ENCODE results near the gene PXDC1. TPM values are rescaled to one million over a fixed set of nuclear protein-coding genes. Genes with fewer than 3 reads are reported as not detected.
"Not testable (repeated sequence)": the region's sequence is repeated elsewhere in the genome, so short reads cannot be mapped to it uniquely, and the experiment has no call there.

PXDC1 gene
- total RNA-seq, 1 donor from 2014 or later, result 37.6 TPM

GRCh38 chr6:3721810-3722621, 29.5 kb downstream of the PXDC1 start:
- TF ChIP-seq, protein P1, sequence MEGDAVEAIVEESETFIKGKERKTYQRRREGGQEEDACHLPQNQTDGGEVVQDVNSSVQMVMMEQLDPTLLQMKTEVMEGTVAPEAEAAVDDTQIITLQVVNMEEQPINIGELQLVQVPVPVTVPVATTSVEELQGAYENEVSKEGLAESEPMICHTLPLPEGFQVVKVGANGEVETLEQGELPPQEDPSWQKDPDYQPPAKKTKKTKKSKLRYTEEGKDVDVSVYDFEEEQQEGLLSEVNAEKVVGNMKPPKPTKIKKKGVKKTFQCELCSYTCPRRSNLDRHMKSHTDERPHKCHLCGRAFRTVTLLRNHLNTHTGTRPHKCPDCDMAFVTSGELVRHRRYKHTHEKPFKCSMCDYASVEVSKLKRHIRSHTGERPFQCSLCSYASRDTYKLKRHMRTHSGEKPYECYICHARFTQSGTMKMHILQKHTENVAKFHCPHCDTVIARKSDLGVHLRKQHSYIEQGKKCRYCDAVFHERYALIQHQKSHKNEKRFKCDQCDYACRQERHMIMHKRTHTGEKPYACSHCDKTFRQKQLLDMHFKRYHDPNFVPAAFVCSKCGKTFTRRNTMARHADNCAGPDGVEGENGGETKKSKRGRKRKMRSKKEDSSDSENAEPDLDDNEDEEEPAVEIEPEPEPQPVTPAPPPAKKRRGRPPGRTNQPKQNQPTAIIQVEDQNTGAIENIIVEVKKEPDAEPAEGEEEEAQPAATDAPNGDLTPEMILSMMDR (conservative IDR thresholded peaks at IDR 0.05; ENCODE audit: low read depth, low read length), result no peak
- DNase-seq (ENCODE audit: low read depth), result no peak
- no peak overlapping the region for H3K4me3 ChIP-seq (ENCODE audit: low read depth, low read length)

DNA sequence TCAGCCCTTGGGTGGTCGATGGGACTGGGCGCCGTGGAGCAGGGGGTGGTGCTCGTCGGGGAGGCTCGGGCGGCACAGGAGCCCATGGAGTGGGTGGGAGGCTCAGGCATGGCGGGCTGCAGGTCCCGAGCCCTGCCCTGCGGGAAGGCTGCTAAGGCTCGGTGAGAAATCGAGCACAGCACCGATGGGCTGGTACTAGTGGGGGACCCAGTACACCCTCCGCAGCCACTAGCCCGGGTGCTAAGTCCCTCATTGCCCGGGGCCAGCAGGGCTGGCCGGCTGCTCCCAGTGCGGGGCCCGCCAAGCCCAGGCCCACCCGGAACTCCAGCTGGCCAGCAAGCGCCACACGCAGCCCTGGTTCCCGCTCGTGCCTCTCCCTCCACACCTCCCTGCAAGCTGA, 30.7 kb downstream of the PXDC1 start:
- not testable (repeated sequence) for DNase-seq (ENCODE audit: low read depth); H3K4me3 ChIP-seq (ENCODE audit: low read depth, low read length)

- TF ChIP-seq, protein P1 (conservative IDR thresholded peaks at IDR 0.05; ENCODE audit: low read depth, low read length), result no peak
- DNase-seq (ENCODE audit: low read depth), result no peak
- no peak overlapping the region for H3K4me3 ChIP-seq (ENCODE audit: low read depth, low read length)
Measured at GRCh38 chr6:3719462-3720308, 31.8 kb downstream of the PXDC1 start.

DNA sequence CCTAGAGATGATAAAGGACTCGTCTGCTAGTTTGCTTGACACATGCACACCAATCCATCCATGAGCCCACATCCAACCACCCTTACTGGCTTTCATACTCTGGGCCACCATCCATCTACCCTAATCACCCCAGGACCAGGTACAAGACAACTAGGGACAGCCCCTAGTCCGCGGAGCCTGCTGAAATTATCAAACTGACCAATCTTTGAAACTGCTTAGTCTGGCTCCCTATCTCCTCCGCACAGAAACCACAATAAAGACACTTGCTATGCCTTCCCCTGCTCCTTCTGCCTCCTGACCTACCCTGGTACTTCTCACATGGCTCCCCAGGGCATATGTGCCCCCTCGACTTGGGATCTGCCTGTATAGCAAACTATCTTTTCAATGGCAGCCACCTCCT, 33.1 kb downstream of the PXDC1 start:
- DNase-seq (ENCODE audit: low read depth), result no peak
- H3K4me3 ChIP-seq (ENCODE audit: low read depth, low read length), result no peak overlapping the region
- TF ChIP-seq, protein P1 (conservative IDR thresholded peaks at IDR 0.05; ENCODE audit: low read depth, low read length), result no peak

GRCh38 chr6:3715285-3715684, 36.2 kb downstream of the PXDC1 start:
- TF ChIP-seq, protein P1 (conservative IDR thresholded peaks at IDR 0.05; ENCODE audit: low read depth, low read length), result no peak
- DNase-seq (ENCODE audit: low read depth), result no peak
- H3K4me3 ChIP-seq (ENCODE audit: low read depth, low read length), result no peak overlapping the region

DNA sequence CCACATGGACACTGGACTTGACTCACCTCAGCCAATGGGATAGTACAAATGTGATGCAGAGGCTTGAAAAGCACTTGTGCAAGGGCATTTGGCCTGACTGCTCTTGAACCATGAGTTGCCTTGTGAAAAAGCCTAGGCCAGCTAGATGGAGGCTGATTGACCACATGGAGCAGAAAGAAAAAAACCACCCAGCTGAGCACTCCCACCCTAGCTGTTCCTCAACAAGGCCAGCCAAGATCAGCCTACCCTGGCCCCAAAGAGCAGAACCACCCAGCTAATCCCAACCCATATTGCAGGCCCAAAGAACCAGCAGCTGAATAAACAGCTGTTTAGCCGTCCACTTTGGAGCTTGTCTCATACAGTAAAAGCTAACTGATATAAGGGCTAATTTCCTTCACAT, 36.7 kb downstream of the PXDC1 start:
- DNase-seq (ENCODE audit: low read depth), result no peak
- TF ChIP-seq, protein P1 (conservative IDR thresholded peaks at IDR 0.05; ENCODE audit: low read depth, low read length), result no peak
- no peak overlapping the region for H3K4me3 ChIP-seq (ENCODE audit: low read depth, low read length)

- no peak for DNase-seq (ENCODE audit: low read depth)
- H3K4me3 ChIP-seq (ENCODE audit: low read depth, low read length), result no peak overlapping the region
- TF ChIP-seq, protein P1 (conservative IDR thresholded peaks at IDR 0.05; ENCODE audit: low read depth, low read length), result no peak
Measured at GRCh38 chr6:3714111-3714510, 37.4 kb downstream of the PXDC1 start.
